Bronchial epithelial cell (primary cell): ENCODE data around the gene SLC52A3. TPM values are rescaled to one million over a fixed set of nuclear protein-coding genes. Genes with fewer than 3 reads are reported as not detected.

Experiments used
- DNase-seq: peaks from one replicate; pipeline ENCODE4 v3.0.0-alpha.2; 2010; ENCODE audit warnings: low read depth
- FAIRE-seq: peaks from 2 replicates; lab custom pipeline; 2011; peaks lifted over from hg19 to GRCh38; lab: Jason Lieb, UNC
- H3K27me3 ChIP-seq: 2 replicates; pipeline ENCODE4 v1.5.1; 2011; ENCODE audit warnings: low read length; ENCODE audit not compliant: control insufficient read depth, insufficient read depth
- H3K36me3 ChIP-seq: 2 replicates; pipeline ENCODE4 v1.5.1; 2011; ENCODE audit warnings: low read length; ENCODE audit not compliant: control insufficient read depth, insufficient read depth
- H3K4me3 ChIP-seq: 2 replicates; pipeline ENCODE4 v1.5.1; 2011; ENCODE audit warnings: mild to moderate bottlenecking, low read depth, low read length, control low read depth
- total RNA-seq: library from RNA; depleted of rRNA; stranded (reverse); fragments of >200 nt; gene quantifications from 2 replicates; pipeline ENCODE4 v1.2.1, GENCODE V29; 2014
- TF ChIP-seq, protein P1 (sequence below): IDR thresholded peaks from 2 replicates; pipeline ENCODE4 v1.5.1; 2011; ENCODE audit warnings: mild to moderate bottlenecking, moderate library complexity, low read length, control low read depth, inconsistent platforms; ENCODE audit not compliant: insufficient read depth, severe bottlenecking

Gene SLC52A3
- total RNA-seq, 1 donor from 2014 or later, result 0.53 TPM

DNA sequence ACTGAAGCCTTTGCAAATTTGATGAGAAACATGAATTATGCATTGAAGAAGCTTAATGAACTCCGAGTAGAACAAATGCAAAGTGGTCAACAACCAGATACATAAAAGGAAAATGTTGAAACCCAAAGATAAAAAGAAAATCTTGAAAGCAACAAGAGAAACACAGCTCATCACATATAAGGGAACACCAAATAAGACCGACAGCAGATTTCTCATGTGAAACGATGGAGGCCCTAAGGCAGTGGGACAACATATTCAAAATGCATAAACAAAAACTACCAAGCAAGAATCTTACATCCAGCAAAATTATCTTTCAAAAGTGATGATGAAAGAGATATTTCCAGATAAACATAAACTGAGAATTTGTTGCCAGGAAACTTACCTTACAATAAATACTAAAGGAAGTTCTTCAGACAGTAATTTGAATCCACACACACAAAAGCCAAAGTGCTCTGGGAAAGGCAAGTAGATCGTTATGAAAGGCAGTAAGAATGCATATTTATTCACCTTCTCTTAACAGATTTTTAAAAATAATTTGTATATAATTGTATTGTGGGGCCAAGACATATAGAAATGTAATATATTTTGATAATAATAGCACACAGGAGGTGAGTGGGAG, 22.5 kb downstream of the SLC52A3 start:
- H3K4me3 ChIP-seq, result no peak overlapping the region
- DNase-seq, result no peak
- TF ChIP-seq, protein P1, sequence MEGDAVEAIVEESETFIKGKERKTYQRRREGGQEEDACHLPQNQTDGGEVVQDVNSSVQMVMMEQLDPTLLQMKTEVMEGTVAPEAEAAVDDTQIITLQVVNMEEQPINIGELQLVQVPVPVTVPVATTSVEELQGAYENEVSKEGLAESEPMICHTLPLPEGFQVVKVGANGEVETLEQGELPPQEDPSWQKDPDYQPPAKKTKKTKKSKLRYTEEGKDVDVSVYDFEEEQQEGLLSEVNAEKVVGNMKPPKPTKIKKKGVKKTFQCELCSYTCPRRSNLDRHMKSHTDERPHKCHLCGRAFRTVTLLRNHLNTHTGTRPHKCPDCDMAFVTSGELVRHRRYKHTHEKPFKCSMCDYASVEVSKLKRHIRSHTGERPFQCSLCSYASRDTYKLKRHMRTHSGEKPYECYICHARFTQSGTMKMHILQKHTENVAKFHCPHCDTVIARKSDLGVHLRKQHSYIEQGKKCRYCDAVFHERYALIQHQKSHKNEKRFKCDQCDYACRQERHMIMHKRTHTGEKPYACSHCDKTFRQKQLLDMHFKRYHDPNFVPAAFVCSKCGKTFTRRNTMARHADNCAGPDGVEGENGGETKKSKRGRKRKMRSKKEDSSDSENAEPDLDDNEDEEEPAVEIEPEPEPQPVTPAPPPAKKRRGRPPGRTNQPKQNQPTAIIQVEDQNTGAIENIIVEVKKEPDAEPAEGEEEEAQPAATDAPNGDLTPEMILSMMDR, result no peak
- FAIRE-seq, result no peak
- H3K27me3 ChIP-seq, result no peaks in the 10 kb centered on the region
- H3K36me3 ChIP-seq, result no peaks in the 10 kb centered on the region

DNA sequence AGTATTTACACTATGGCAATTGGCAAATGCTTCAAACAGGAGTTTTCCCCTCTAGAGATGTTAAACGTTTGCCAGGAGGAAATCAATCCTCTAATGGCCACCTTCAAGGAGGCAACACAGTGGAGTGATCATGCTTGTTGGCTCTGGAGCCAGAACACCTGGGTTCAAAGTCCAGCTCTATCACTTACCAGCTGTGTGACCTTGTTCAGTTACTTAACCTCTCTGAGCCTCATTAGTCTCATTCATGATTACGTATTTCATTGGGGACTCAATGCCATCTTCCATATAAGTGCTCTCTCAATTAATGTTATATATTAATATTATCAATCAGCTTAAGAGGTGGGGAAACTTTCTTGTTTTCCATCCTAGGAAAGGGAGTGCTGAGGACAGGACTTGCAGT, 26.1 kb downstream of the SLC52A3 start:
- H3K27me3 ChIP-seq, result no peaks in the 10 kb centered on the region
- FAIRE-seq, result no peak
- no peak overlapping the region for H3K4me3 ChIP-seq
- no peak for DNase-seq
- H3K36me3 ChIP-seq, result no peaks in the 10 kb centered on the region
- TF ChIP-seq, protein P1, result no peak

DNA sequence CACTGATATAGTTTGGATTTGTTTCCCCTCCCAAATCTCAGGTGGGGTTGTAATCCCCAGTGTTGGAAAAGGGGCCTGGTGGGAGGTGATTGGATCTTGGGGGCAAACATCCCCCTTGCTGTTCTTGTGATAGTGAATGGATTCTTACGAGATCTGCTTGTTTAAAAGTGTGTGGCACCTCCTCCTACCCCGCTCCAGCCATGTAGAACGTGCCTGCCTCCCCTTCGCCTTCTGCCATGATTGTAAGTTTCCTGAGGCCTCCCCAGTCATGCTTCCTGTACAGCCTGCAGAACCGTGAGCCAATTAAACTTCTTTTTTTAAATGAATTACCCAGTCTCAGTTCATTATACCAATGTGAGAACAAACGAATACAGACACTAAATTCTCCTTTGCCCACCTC, 26.7 kb downstream of the SLC52A3 start:
- DNase-seq (no peak), FAIRE-seq (no peak)
- Histone ChIP-seq H3K4me3 (no peak overlapping the region), H3K27me3 (no peaks in the 10 kb centered on the region), H3K36me3 (no peaks in the 10 kb centered on the region)
- TF ChIP-seq, protein P1, result no peak

DNA sequence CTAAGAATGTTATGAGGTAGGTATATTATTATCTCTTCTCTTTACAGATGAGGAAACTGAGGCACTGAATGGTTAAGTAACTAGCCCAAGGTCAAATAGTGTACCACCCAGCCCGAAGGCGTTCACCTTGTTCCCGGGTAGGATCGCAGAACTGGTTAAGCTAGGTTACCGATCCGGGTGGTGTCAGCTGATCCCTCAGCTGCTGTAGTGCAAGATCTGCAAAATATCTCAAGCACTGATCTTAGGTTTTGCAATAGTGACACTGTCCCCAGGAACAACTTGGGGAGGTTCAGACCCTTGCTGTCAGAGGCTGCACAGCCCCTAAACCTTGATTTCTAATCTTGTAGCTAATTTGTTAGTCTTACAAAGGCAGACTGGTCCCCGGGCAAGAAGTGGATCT, 28.1 kb downstream of the SLC52A3 start:
- H3K4me3 ChIP-seq, result no peak overlapping the region
- FAIRE-seq (peak; percentile 18), DNase-seq (peak; percentile 10)
- H3K27me3 ChIP-seq, result no peaks in the 10 kb centered on the region
- TF ChIP-seq, protein P1, result no peak
- H3K36me3 ChIP-seq, result no peaks in the 10 kb centered on the region

DNA sequence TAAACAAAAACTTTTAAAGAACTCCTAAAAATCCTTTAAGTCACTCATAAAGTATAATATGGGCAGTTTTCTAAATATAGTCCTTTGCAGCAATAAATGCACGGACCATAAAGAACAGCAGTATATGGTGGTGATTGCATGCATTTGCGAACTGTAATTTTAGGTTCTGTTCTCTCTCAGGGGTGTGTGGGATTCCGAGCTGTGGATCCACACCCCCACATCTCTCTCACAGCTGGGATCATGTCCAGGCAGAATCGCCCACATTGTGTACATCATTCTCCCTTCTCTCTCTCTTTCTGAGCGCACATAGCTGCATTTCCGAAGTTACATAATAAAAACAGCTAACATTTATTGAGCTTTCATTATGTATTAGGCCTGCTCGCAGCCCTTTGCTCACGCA, 28.6 kb downstream of the SLC52A3 start:
- FAIRE-seq (no peak), DNase-seq (no peak)
- Histone ChIP-seq H3K27me3 (no peaks in the 10 kb centered on the region), H3K4me3 (no peak overlapping the region), H3K36me3 (no peaks in the 10 kb centered on the region)
- TF ChIP-seq, protein P1, result no peak

DNA sequence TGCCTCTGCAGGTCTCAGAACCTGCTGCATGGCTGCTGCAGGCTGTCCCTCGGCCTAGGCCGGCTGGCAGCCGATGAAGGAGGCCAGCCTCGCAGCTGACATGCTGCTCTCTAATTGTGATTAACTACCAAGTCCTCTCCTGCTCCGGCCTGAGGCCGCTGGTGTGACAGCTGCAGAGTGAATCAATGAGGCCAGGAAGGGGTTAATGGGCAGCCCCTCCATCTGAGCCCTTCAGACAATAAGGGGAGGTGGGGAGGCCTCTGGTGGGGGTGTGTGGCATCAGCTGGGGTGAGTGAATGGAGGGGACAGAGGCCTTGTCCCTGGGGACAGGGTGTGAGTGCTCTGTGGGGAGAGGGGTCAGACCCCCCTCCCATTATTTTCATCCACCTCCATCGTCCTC, 34.4 kb downstream of the SLC52A3 start:
- no peaks in the 10 kb centered on the region for H3K36me3 ChIP-seq
- peaks cover 3% of the 10 kb centered on the region for H3K27me3 ChIP-seq
- FAIRE-seq (no peak), DNase-seq (no peak)
- H3K4me3 ChIP-seq, result no peak overlapping the region
- TF ChIP-seq, protein P1, result no peak
